ENCODE results near the gene LRRC75A. TPM values are rescaled to one million over a fixed set of nuclear protein-coding genes. Genes with fewer than 3 reads are reported as not detected.

The LRRC75A gene
- total RNA-seq (2.5 and 3.4 TPM in 2 replicates), polyA plus RNA-seq (0.94 and 2.0 TPM in 2 replicates), polyA minus RNA-seq (3.8 and 4.4 TPM in 2 replicates)
- 1.4 TPM for total RNA-seq (2013)

GRCh38 chr17:16491703-16492612 is at the start of gene LRRC75A:
LRRC75A (minus strand) TSS chr17:16492193; CDS start chr17:16491990, 203 bp downstream.
- H3K9me3 Mint-ChIP-seq (ENCODE audit: insufficient read depth), result no peaks in the 10 kb centered on the region
- peak within 1 kb of the TSS; percentile 89 for H3K4me2 ChIP-seq (replicated peaks; ENCODE audit: low read depth, low read length, poor library complexity, severe bottlenecking)
- TF ChIP-seq CTCF (IDR thresholded peaks at IDR 0.05) (no peak), EZH2 (IDR thresholded peaks at IDR 0.05; ENCODE audit: borderline replicate concordance, insufficient read depth, low read depth, low read length, poor library complexity, severe bottlenecking) (no peak)
- ATAC-seq (ENCODE audit: low read depth) (peak; percentile 91), DNase-seq (peak; percentile 69)
- peak within 1 kb of the TSS; percentile 85 for H2AFZ ChIP-seq (ENCODE audit: insufficient read depth, low read depth, low read length, poor library complexity, severe bottlenecking)
- H3K4me3 Mint-ChIP-seq, result peak within 1 kb of the TSS; percentile 88
- no peaks in the 10 kb centered on the region for H4K20me1 ChIP-seq (ENCODE audit: control insufficient read depth, insufficient read depth, low read length, poor library complexity, severe bottlenecking)
- H3K36me3 ChIP-seq (replicated peaks in 1 of 2; ENCODE audit: control extremely low read depth in 1 of 2, control insufficient read depth in 1 of 2, extremely low read depth in 1 of 2, insufficient read depth in 2 of 2, low read length in 1 of 2), result no peaks in the 10 kb centered on the region
- peak within 1 kb of the TSS; percentile 8 to 64 (median 41) for H3K4me3 ChIP-seq (ENCODE audit: control extremely low read depth in 1 of 5, extremely low read depth in 1 of 5, insufficient read depth in 1 of 5, low read depth in 2 of 5, low read length in 4 of 5)
- H3K4me1 ChIP-seq (ENCODE audit: control insufficient read depth in 2 of 2, insufficient read depth in 2 of 2, low read length in 2 of 2), result peaks cover 7 to 12% of the 10 kb centered on the region in 2 donors
- ChIA-PET CTCF (interaction anchor here (2.1 kb wide), 1 partner anchor 38 kb away, joined by 6 read pairs; no protein-coding TSS in a partner anchor), POLR2A (no interaction called here)
- H3K4me1 Mint-ChIP-seq, result peaks cover 8% of the 10 kb centered on the region
- H3K9ac ChIP-seq (ENCODE audit: low read length), result peak within 1 kb of the TSS; percentile 63
- peak within 1 kb of the TSS; percentile 61 for H3K27ac Mint-ChIP-seq
- peaks cover 5% of the 10 kb centered on the region for H3K27me3 Mint-ChIP-seq
- H3K27ac ChIP-seq (ENCODE audit: low read length in 2 of 2), result no peak within 1 kb of the TSS
- WGBS (ENCODE audit: insufficient coverage), result under 1% methylated on average over 124 of the region's 134 CpGs
- H3K79me2 ChIP-seq (ENCODE audit: control insufficient read depth, insufficient read depth, low read length), result peaks cover 3% of the 10 kb centered on the region
- intact Hi-C loops (cut with micrococcal nuclease), result no loop called here
- H3K9me3 ChIP-seq (ENCODE audit: control extremely low read depth in 1 of 3, control insufficient read depth in 2 of 3, insufficient read depth in 1 of 3, low read length in 2 of 3), result peaks cover 0 to 3% (median 0%) of the 10 kb centered on the region in 3 donors
- H3K27me3 ChIP-seq (replicated peaks in 1 of 4; ENCODE audit: control extremely low read depth in 1 of 4, control insufficient read depth in 3 of 4, insufficient read depth in 4 of 4, low read length in 3 of 4), result peaks cover 0 to 19% (median 3%) of the 10 kb centered on the region in 4 experiments

All from B cell (primary cell).